DMS 273 (cell line): Measurements from ENCODE around the gene LAMC1.
A peak's percentile ranks its signal among the peaks of the same experiment; 100 is the strongest.

Source experiments
- DNase-seq: peaks from one replicate; lab custom pipeline; 2025; ENCODE audit not compliant: unreplicated experiment; lab: John Stamatoyannopoulos, UW

Gene LAMC1

DNA sequence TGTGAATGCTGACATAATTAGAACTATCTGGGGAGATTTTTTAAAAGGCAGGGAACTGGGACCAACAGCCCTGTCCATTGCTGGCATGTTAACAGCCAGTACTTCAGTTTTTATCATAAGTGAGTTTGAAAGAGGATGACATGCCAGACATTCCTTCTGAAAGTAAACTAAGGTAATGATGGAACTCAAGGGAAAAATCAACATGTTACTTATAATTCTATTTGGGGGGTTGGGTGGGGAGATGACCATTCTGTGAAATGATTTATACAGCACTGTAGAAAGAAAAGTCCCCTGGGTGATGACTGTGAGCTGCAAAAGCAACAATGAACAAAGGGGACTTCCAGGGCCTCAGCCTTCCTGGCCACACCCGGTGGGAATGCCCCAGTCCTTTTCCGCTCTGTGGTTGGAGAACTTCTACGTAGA lies 157.4 kb downstream of the LAMC1 start:
- DNase-seq, result no peak

DNA sequence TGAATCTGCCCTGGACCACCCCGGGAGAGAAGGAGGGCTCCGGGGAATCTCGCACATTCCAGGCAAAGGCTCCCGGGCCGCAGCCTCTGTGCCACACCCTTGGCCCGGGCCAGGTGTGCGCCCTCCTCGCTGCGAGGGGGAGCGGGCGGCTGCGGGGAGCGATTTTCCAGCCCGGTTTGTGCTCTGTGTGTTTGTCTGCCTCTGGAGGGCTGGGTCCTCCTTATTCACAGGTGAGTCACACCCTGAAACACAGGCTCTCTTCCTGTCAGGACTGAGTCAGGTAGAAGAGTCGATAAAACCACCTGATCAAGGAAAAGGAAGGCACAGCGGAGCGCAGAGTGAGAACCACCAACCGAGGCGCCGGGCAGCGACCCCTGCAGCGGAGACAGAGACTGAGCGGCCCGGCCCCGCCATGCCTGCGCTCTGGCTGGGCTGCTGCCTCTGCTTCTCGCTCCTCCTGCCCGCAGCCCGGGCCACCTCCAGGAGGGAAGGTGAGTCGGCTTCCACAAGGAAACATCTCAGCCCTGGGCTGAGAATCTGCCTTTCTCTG lies 162.8 kb downstream of the LAMC1 start, which contains the start of gene LAMC2:
TSS of gene LAMC2 (plus strand) at position 324 of the 550 bp plus-strand sequence. CDS start at position 413, 89 bp downstream.
- no peak for DNase-seq

DNA sequence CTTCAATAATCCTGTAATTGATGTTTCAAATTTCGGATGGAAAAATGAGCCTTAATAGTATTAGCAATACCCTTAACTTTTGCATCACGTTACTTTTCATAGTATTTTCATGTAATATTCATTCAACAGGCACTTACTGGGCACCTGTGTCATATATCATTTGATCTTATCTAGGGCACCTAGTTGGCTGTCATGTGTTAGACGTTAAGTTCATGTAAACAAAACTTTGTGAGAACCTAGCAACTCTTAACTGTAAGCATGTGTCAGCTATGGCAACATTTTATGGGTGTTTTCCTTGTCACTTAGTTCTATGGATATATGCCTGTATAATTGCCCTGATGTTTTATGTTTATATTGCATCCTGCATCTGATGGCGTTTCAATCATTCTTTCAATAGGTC lies 163.6 kb downstream of the LAMC1 start:
- DNase-seq, result no peak

DNA sequence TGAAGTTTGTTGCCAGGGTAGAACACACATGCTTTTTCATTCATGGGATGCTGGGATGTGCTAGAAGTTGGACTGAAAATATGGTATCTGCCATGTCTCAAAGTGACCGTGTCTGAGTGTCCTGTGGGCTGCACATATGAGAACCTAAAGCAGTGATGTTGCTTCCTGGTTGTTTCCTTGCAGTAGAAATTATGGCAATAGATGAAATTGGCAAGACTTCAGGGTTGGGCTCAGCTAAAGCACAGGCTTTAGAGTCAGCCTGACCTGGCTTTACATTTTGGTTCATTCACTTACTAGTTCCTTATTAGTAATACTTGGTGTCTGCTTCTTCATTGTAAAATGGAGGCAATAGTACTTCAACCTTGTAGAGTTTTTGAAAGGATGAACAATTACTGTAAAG lies 165.0 kb downstream of the LAMC1 start:
- DNase-seq, result no peak

DNA sequence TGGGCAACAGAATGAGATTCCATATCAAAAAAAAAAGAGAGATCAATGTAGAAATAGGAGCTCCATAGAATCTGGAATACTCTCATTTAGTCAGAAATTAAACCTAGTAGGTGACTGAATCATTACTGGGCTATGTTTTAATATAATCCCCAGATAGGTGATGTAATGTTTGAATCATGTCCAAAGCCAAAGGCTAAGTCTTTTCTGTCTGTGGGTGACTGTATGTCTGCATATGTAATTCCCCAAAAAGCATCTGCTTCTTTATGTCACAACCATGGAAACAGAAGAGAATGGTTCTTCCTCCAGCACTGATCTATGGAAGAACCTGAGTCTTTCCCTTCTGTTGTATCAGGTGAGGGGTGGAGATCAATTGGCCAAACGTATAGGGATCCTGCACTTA lies 168.6 kb downstream of the LAMC1 start:
- peak; percentile 52 for DNase-seq

DNA sequence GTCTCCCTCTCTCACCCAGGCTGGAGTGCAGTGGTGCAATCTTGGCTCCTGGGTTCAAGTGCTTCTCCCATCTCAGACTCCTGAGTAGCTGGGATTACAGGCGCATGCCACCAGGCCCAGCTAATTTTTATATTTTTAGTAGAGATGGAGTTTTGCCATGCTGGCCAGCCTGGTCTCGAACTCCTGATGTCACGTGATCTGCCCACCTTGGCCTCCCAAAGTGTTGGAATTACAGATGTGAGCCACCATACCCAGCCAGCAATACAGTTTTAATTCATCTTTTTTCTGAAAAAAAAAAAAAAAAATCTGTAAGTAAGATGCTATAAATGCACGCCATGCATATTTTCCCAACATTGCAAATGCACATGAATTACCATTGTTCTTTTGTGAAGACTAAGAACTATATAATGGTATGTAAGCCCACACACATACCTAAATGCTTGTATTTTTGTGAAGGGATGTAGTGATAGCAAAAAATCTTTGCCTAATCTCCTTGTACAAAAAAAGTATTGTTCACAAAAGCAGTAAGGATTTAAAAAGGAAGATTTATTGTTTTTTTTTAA lies 170.8 kb downstream of the LAMC1 start:
- no peak for DNase-seq

DNA sequence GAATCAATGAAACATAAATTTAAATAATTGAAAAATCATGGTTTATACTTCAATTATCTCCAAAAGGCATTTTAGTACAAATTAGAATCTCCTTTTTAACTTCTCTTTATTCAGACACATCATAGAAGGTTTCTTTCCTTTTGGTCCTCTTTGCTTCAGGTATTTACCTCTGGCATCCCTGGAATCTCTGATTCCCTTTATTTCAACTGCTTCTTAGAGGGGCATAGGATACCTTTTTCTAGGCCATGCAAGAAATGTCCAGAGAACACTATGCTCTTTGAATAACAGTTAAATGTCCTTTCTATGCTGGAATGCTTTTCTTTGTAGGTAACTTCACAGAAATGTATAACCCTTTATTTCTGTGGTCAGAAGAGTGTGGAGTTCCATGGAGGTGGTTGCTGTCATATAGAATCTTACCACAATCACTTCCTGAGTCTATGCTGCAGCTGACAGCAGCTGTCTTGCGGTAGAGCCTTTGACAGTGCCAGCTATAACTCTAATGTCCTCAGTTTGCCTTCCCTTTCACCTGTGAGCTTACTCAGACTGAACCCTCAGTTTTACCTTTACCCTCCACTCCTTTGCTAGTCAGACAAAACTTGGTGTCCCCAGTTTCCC lies 171.4 kb downstream of the LAMC1 start:
- DNase-seq, result no peak

DNA sequence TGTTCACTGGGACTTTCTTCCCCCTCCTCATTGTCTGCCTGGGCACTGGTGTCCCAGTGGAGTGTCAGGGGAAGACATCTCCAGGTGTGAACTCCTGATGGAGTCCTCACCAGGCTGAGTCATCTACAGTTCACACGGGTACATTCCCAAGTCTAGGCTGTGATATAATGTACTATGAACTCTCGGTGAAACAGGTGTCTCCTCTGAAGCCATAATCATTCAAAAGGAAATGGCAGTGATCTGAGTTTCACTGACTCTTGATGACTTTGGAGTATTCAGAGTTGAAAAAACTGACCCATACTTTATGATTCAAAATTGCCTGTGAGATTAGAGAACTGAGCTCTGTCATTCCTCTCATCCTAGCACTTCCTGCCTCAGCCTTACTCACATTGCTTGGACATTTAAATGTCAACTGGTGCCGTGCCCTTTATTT lies 171.9 kb downstream of the LAMC1 start:
- no peak for DNase-seq
